GM15510 (cell line): ENCODE results near the gene KIAA2012.

Experiments used
- POLR2A ChIP-seq: IDR thresholded peaks from 3 replicates; pipeline ENCODE4 v1.6.1; 2011; ENCODE audit warnings: borderline replicate concordance; ENCODE audit not compliant: insufficient read length; ENCODE audit errors: extremely low read depth

Gene KIAA2012

DNA sequence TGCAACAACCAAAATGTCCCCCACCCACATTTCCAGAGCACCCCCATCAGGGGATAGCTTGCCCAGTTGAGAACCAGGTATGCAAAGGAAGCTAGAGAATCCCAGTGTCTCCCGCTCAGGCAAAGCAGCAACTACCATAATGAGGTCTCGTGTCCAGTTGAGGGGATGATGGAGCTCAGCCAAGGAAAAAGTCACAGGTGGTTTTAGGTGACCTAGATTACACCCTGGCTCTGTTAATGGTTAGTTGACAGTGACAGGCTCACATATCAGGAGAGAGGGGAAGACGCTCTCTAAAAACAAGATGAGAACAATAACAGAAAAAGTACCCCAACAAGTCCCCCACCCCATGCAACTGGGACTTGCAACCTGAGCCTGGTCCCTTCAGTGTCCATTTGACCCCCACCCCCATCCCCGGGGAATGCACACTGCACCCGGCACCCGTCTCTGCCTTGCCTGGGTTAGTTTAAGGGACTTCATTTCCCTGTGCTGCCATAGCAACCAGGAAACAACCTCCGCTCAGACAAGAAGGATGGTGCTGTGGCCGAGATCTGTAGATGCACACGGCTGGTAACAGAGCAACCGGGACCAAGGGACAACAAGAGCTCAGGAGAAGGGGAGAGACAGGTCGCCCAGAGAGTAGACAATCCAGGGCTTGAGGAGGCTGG, at the start of gene KIAA2012:
Gene KIAA2012, plus strand, starts transcription at position 519 of the 665 bp plus-strand sequence. CDS start 373 bp downstream, outside the sequence.
- TF ChIP-seq POLR2A = no peak

DNA sequence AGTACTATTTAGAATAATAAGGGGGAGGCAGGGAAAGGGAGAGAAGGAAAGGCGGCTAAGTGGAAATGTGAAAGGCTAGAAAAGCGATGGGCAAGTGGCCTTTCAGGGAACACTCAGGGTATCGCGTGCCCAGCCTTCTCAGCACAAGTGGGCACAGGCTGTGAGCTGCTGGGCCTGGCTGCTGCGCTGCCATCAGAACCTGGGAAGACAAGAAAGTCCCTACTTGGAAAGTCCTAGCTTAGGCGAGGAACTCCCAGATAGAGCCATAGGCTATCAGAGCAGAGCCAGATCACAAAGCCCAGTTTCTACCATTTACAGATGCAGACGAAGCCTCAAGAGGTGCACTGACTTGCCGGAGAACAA, 49.2 kb upstream of the KIAA2012 start:
- no peak for TF ChIP-seq POLR2A

DNA sequence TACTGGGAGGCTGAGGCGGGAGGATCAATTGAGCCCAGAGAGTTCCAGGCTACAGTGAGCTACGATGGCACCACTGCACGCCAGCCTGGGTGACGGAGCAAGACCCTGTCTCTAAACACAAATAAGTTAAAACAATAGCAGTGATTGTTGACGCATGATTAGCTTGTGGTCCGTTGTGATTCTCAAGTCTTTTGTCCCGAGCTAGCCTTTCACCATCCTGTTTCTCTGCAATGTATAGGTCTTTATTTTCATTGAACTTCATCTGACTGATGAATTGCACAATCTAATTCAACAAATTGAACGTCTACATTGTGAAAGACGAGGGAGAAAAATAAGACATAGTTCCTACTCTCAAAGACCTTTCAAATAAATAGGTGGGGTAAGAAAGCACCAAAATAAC, 48.2 kb upstream of the KIAA2012 start:
- TF ChIP-seq POLR2A = no peak

DNA sequence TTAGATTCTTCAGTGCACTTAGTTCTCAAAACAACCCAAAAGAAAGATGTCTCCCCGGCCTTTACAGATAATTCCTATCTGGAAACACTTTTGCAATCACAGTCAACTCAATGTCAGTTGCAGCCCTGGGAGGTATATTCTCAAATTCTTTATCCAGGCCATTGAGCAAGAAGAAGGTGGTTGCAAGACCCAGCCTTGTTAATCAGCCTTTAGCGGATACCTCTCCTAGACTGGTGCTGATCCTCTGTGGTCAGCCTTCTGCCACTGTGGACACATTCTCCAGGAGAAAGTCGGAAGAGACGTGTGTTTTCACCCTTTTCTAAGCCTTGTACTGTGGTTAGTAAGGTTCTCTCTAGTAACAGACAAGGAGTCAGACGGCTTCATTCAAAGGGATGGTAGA, 47.2 kb upstream of the KIAA2012 start:
- no peak for TF ChIP-seq POLR2A

DNA sequence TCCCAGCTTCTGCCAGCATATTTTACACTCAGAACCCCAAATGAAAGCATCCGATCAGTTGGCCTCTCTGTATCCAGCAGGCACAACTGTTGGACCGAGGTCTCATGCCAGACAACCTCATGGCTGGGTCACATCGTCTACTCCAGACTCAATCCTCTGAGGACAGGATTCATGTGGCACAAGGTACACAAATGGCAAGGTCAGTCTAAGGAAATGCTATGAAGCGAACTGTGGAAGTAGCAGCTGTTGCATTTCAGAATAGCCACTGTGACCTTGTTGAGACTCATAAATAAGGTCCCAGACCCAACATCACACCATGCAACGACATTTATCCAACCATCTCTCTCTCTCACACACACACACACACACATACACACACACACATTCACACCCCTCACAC, 46.5 kb upstream of the KIAA2012 start:
- TF ChIP-seq POLR2A = no peak

DNA sequence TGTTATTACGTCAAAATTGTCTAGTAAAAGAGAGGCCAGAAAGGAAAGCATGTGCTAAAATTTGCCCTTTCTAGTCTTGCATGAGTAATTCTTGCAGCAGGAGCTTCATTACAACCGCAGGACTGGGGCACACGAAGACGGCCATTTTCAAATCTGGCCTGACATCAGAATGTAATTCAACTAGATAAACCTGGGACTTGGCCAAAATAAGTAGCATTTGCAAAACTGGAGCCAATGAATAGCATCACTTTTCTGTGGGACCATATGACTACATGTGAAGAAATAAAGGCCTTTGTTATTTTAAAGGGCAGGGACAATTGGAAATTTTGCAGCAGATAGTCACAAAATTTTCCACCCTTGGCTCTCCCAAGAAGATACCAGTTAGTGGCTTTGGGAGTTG, 42.4 kb upstream of the KIAA2012 start:
- no peak for TF ChIP-seq POLR2A

DNA sequence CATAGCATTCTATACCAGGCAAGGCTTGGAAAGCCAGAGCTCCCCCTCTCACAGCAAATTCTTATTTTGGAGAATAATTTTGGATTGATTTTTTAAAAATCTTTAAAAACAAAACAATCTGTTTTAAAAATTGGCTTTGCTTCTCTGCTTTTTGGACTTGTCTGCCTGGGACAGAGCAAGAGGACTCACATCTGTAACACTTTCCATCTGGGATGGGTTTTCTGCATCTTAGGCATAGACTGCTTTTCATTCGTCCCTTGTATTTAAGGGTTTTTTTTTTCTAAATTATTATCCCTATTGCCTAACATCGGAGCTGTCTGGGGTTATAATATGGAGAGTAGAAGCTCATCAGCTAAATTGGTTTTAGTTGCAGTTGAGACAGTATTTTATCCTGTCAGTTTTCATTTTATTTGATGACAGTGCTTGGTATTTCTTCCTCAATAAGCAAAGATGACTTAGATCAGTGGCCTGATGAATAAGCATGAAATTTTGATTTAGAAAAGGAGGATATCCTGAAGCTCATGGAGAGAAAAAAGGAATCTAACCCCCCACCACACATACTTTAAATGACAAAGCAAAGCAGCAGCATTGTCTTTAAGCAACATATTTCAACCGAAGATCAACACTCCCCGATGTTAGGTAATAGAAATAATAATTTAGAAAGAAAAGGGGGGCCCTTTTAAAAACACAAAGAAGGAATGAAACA, 41.7 kb upstream of the KIAA2012 start:
- TF ChIP-seq POLR2A = no peak

DNA sequence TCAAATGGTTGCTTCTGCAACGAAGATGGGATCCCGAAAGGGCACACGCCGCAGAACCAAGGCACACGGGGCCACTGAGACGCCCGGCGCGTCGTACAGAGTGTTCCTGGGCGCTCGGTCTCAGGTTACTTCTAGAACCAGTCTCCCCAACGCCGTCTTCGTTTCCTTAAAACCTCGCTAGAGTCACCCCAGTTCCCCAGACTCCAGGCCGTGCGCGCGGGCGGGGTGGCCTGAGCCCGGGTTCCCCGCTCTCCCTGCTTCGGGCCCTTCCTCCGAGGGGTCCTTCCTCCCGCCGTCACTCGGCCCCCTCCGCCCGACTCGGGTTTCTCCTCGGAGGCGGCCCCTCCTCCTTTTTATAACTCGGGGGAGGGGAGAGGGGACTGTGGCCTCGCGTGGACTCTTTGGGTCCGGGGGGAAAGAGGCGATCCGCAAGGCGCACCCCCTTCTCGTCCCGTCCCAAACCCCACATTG, 40.2 kb upstream of the KIAA2012 start:
- no peak for TF ChIP-seq POLR2A

DNA sequence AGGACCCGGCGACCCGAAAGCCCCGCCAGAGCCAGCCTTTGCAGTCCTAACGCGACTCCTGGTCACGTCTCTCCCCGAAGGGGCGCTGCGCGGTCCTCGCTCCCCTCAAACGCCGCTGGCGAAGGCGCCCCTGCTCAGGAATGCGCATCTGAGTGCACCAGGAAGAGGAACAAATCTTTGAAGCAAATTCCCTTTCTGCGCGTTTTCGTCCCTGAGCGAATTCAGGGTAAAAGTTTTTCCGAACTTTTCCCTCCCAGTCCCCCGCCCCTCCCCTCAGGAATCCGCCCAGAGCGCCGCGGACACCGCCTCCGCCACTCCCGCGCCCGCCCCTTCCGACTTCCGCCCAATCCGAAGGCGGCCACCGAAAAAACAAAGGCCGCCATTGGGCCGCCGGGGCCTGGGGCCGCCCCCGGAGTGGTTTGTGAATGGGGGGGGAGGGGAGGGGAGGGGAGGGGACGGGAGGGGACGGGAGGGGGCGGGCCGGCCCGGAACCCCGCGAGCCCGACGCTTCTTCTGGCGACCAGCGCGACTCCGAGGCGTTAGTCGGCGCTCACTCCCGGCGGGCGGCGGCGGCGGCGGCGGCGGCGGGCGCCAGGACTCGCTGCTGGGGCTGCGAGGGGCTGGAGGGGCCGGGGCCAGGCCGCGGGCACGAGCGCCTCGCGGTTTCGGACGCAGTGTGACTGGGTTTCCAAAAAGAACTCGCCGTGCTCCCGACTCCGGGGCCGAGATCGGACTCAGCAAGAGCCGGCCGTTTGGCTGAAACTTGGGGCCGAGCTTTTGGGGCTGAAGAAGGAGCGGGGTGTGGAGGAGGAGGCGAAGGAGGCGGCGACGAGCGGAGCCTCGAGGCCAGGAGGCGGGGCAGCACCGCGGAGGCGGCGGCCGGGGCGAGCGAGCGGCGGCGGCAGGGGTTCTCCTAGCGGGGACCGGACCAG, 39.5 kb upstream of the KIAA2012 start, which contains the start of gene FZD7:
Gene FZD7, plus strand, starts transcription at position 539 of the 932 bp plus-strand sequence. CDS start 793 bp downstream, outside the sequence.
- peak; percentile 35 for TF ChIP-seq POLR2A

DNA sequence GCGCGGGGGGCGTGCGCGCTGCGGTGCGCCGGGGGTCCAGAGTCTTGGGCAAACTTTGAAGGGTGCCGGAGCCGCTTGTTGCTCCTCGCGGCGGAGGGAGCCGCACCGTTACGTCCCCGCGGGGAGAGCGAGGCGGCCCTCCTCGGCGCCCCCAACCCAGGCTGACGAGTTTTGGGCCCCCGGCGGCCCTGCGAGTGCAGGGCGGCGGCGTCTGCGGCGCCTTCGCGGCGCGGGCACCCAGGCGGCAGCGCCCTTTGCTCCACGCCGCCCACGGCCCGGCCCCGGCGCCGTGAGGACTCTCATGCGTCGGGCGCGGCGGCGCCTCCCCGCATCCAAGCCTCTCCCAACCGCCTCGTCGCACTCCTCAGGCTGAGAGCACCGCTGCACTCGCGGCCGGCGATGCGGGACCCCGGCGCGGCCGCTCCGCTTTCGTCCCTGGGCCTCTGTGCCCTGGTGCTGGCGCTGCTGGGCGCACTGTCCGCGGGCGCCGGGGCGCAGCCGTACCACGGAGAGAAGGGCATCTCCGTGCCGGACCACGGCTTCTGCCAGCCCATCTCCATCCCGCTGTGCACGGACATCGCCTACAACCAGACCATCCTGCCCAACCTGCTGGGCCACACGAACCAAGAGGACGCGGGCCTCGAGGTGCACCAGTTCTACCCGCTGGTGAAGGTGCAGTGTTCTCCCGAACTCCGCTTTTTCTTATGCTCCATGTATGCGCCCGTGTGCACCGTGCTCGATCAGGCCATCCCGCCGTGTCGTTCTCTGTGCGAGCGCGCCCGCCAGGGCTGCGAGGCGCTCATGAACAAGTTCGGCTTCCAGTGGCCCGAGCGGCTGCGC, 38.6 kb upstream of the KIAA2012 start:
- TF ChIP-seq POLR2A = no peak

DNA sequence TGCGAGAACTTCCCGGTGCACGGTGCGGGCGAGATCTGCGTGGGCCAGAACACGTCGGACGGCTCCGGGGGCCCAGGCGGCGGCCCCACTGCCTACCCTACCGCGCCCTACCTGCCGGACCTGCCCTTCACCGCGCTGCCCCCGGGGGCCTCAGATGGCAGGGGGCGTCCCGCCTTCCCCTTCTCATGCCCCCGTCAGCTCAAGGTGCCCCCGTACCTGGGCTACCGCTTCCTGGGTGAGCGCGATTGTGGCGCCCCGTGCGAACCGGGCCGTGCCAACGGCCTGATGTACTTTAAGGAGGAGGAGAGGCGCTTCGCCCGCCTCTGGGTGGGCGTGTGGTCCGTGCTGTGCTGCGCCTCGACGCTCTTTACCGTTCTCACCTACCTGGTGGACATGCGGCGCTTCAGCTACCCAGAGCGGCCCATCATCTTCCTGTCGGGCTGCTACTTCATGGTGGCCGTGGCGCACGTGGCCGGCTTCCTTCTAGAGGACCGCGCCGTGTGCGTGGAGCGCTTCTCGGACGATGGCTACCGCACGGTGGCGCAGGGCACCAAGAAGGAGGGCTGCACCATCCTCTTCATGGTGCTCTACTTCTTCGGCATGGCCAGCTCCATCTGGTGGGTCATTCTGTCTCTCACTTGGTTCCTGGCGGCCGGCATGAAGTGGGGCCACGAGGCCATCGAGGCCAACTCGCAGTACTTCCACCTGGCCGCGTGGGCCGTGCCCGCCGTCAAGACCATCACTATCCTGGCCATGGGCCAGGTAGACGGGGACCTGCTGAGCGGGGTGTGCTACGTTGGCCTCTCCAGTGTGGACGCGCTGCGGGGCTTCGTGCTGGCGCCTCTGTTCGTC, 37.7 kb upstream of the KIAA2012 start:
- TF ChIP-seq POLR2A = no peak

DNA sequence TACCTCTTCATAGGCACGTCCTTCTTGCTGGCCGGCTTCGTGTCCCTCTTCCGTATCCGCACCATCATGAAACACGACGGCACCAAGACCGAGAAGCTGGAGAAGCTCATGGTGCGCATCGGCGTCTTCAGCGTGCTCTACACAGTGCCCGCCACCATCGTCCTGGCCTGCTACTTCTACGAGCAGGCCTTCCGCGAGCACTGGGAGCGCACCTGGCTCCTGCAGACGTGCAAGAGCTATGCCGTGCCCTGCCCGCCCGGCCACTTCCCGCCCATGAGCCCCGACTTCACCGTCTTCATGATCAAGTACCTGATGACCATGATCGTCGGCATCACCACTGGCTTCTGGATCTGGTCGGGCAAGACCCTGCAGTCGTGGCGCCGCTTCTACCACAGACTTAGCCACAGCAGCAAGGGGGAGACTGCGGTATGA, 37.1 kb upstream of the KIAA2012 start:
- no peak for TF ChIP-seq POLR2A

DNA sequence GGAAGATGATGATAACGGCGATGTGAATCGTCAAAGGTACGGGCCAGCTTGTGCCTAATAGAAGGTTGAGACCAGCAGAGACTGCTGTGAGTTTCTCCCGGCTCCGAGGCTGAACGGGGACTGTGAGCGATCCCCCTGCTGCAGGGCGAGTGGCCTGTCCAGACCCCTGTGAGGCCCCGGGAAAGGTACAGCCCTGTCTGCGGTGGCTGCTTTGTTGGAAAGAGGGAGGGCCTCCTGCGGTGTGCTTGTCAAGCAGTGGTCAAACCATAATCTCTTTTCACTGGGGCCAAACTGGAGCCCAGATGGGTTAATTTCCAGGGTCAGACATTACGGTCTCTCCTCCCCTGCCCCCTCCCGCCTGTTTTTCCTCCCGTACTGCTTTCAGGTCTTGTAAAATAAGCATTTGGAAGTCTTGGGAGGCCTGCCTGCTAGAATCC, 36.4 kb upstream of the KIAA2012 start:
- no peak for TF ChIP-seq POLR2A
